Measurements from ENCODE around the gene RTP2. TPM values are rescaled to one million over a fixed set of nuclear protein-coding genes. Genes with fewer than 3 reads are reported as not detected.
A peak's percentile ranks its signal among the peaks of the same experiment; 100 is the strongest.

The RTP2 gene
- total RNA-seq, 1 donor from 2014 or later = not detected

GRCh38 chr3:187740421-187741399 is 38.4 kb upstream of the RTP2 start:
- no peak overlapping the region for H3K27ac ChIP-seq

GRCh38 chr3:187739561-187740332 is 37.4 kb upstream of the RTP2 start:
- Histone ChIP-seq H3K4me3 (peak overlapping the region; percentile 62), H3K4me1 (peaks cover 9% of the 10 kb centered on the region), H3K79me2 (ENCODE audit: low read depth) (peaks cover 29% of the 10 kb centered on the region), H3K27ac (no peak overlapping the region), H4K20me1 (ENCODE audit: low read depth) (peaks cover 52% of the 10 kb centered on the region), H2AFZ (replicated peaks) (peak overlapping the region; percentile 61), H3K9ac (no peak overlapping the region), H3K36me3 (no peaks in the 10 kb centered on the region), H3K4me2 (peak overlapping the region; percentile 95), H3K9me3 (ENCODE audit: low read depth) (no peaks in the 10 kb centered on the region), H3F3A (ENCODE audit: low read depth) (peaks cover 38% of the 10 kb centered on the region), H3K27me3 (peaks cover 31% of the 10 kb centered on the region)
- TF ChIP-seq EZH2phosphoT487 (IDR thresholded peaks at IDR 0.05) (no peak), CTCF (IDR thresholded peaks at IDR 0.05) (peak; percentile 96), EZH2 (IDR thresholded peaks at IDR 0.05) (no peak)
- peak; percentile 89 for DNase-seq (ENCODE audit: low spot score)
- H3K4me1 Mint-ChIP-seq = peaks cover 53% of the 10 kb centered on the region
- H3K9me3 Mint-ChIP-seq = no peaks in the 10 kb centered on the region
- peak overlapping the region; percentile 95 for H3K4me3 Mint-ChIP-seq
- H3K36me3 Mint-ChIP-seq = no peaks in the 10 kb centered on the region
- H3K27ac Mint-ChIP-seq = peak overlapping the region; percentile 94
- H3K27me3 Mint-ChIP-seq (ENCODE audit: insufficient read depth, low read depth) = peaks cover 5% of the 10 kb centered on the region

More at GRCh38 chr3:187740421-187741399, 38.4 kb upstream of the RTP2 start:
- Histone ChIP-seq H3F3A (ENCODE audit: low read depth) (peaks cover 43% of the 10 kb centered on the region), H2AFZ (replicated peaks) (no peak overlapping the region), H3K36me3 (no peaks in the 10 kb centered on the region), H4K20me1 (ENCODE audit: low read depth) (peaks cover 47% of the 10 kb centered on the region), H3K9me3 (ENCODE audit: low read depth) (no peaks in the 10 kb centered on the region), H3K9ac (no peak overlapping the region), H3K79me2 (ENCODE audit: low read depth) (peaks cover 29% of the 10 kb centered on the region), H3K4me2 (peak overlapping the region; percentile 95), H3K4me3 (peak overlapping the region; percentile 62), H3K27me3 (peaks cover 31% of the 10 kb centered on the region), H3K4me1 (peaks cover 9% of the 10 kb centered on the region)
- TF ChIP-seq EZH2phosphoT487 (IDR thresholded peaks at IDR 0.05) = no peak
- peak; percentile 51 for TF ChIP-seq EZH2 (IDR thresholded peaks at IDR 0.05)
- TF ChIP-seq CTCF (IDR thresholded peaks at IDR 0.05) = peak; percentile 82
- H3K27ac Mint-ChIP-seq = peak overlapping the region; percentile 81
- H3K9me3 Mint-ChIP-seq = no peaks in the 10 kb centered on the region
- peaks cover 53% of the 10 kb centered on the region for H3K4me1 Mint-ChIP-seq
- peak overlapping the region; percentile 95 for H3K4me3 Mint-ChIP-seq
- no peaks in the 10 kb centered on the region for H3K36me3 Mint-ChIP-seq
- peaks cover 11% of the 10 kb centered on the region for H3K27me3 Mint-ChIP-seq (ENCODE audit: insufficient read depth, low read depth)
- peak; percentile 78 for DNase-seq (ENCODE audit: low spot score)

GRCh38 chr3:187739094-187739560 is 36.8 kb upstream of the RTP2 start:
- peaks cover 52% of the 10 kb centered on the region for H4K20me1 ChIP-seq (ENCODE audit: low read depth)
- H3K36me3 Mint-ChIP-seq = no peaks in the 10 kb centered on the region
- H3K9me3 ChIP-seq (ENCODE audit: low read depth) = no peaks in the 10 kb centered on the region
- H3K4me2 ChIP-seq = peak overlapping the region; percentile 95
- H2AFZ ChIP-seq (replicated peaks) = no peak overlapping the region
- H3K36me3 ChIP-seq = no peaks in the 10 kb centered on the region
- H3K27me3 ChIP-seq = peaks cover 31% of the 10 kb centered on the region
- peak overlapping the region; percentile 95 for H3K4me3 Mint-ChIP-seq
- peaks cover 50% of the 10 kb centered on the region for H3K4me1 Mint-ChIP-seq
- H3K79me2 ChIP-seq (ENCODE audit: low read depth) = peaks cover 23% of the 10 kb centered on the region
- no peak overlapping the region for H3K9ac ChIP-seq
- peaks cover 33% of the 10 kb centered on the region for H3F3A ChIP-seq (ENCODE audit: low read depth)
- H3K4me3 ChIP-seq = peak overlapping the region; percentile 62
- DNase-seq (ENCODE audit: low spot score) = no peak
- H3K27me3 Mint-ChIP-seq (ENCODE audit: insufficient read depth, low read depth) = peaks cover 5% of the 10 kb centered on the region
- no peak for TF ChIP-seq EZH2 (IDR thresholded peaks at IDR 0.05)
- TF ChIP-seq EZH2phosphoT487 (IDR thresholded peaks at IDR 0.05) = peak; percentile 34
- no peaks in the 10 kb centered on the region for H3K9me3 Mint-ChIP-seq
- peaks cover 9% of the 10 kb centered on the region for H3K4me1 ChIP-seq
- H3K27ac Mint-ChIP-seq = peak overlapping the region; percentile 94
- no peak overlapping the region for H3K27ac ChIP-seq

All from neural progenitor cell (in vitro differentiated cells).